T-helper 1 cell treated with Interleukin-12 subunit alpha and Interleukin-12 subunit beta and Interleukin-4 antibody, amounts not matched to agents 30 ng/mL and 1 ng/mL, for 36 hours (primary cell): ENCODE measurements around the gene SELENOF. TPM values are rescaled to one million over a fixed set of nuclear protein-coding genes. Genes with fewer than 3 reads are reported as not detected.
"Not testable (repeated sequence)": the region's sequence is repeated elsewhere in the genome, so short reads cannot be mapped to it uniquely, and the experiment has no call there.

Experiments
- intact Hi-C: fragments of 100-400 bp; cut with micrococcal nuclease; formaldehyde crosslinking; loops from one replicate; pipeline ENCODE4 v1.15.1; 2024
- total RNA-seq: library from RNA; stranded (reverse); gene quantifications from 2 replicates; pipeline ENCODE4 v1.2.3, GENCODE V29; 2022

The SELENOF gene
- total RNA-seq, 1 donor from 2014 or later = 207 TPM

DNA sequence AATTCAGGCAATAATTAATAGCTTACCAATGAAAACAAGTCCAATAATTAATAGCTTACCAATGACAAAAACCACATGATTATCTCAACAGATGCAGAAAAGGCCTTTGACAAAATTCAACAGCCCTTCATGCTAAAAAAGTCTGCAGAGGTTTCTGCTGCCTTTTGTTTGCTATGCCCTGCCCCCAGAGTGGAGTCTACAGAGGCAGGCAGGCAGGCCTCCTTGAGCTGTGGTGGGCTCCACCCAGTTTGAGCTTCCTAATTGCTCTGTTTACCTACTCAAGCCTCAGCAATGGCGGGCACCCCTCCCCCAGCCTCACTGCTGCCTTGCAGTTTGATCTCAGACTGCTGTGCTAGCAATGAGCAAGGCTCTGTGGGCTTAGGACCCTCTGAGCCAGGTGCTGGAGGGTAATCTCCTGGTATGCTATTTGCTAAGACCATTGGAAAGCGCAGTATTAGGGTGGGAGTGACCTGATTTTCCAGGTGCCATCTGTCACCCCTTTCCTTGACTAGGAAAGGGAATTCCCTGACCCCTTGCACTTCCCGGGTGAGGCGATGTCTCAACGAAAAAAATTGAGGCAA lies 96.6 kb downstream of the SELENOF start:
- intact Hi-C loops = not testable (repeated sequence)

DNA sequence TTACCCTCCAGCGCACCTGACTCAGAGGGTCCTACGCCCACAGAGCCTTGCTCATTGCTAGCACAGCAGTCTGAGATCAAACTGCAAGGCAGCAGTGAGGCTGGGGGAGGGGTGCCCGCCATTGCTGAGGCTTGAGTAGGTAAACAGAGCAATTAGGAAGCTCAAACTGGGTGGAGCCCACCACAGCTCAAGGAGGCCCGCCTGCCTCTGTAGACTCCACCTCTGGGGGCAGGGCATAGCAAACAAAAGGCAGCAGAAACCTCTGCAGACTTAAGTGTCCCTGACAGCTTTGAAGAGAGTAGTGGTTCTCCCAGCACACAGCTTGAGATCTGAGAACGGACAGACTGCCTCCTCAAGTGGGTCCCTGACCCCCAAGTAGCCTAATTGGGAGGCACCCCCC lies 99.8 kb downstream of the SELENOF start:
- intact Hi-C loops = not testable (repeated sequence)

Other genes with a start within 250 kb of the SELENOF start
- gene SH3GLB1, start 209.6 kb downstream of the SELENOF start, total RNA-seq = 74.5 and 78.3 TPM in 2 replicates
- 17.1 and 18.7 TPM in 2 replicates for gene HS2ST1, start 509 bp upstream of the SELENOF start, total RNA-seq